HG02943 (cell line): ENCODE measurements around the gene ADARB1.

Experiments used
- ATAC-seq: cut with Tn5 transposase; IDR thresholded peaks from one replicate; pipeline ENCODE4 v1.9.1; 2021; ENCODE audit warnings: mild to moderate bottlenecking, low read depth, moderate library complexity; ENCODE audit not compliant: unreplicated experiment

ADARB1 gene

GRCh38 chr21:45241357-45241756, 167.0 kb downstream of the ADARB1 start:
- no peak for ATAC-seq

DNA sequence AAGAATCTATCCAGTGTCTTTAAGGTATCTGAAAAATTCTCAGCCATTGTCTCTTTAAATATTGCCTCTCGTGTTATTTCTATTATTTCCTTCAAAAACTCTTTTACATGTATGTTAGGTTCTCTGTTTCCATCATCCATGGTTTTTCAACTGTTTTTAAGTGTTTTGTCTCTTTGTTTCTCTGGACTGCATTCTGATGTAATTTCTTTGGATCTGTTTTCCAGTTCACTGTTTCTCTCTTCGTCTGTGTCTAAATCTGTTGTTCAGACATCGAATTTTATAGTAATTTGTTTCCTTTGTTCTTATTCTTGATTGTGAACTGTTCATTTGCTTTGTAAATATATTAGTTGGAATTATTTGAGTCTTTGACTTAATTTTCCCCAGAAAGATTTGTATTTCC, 169.2 kb downstream of the ADARB1 start:
- no peak for ATAC-seq

DNA sequence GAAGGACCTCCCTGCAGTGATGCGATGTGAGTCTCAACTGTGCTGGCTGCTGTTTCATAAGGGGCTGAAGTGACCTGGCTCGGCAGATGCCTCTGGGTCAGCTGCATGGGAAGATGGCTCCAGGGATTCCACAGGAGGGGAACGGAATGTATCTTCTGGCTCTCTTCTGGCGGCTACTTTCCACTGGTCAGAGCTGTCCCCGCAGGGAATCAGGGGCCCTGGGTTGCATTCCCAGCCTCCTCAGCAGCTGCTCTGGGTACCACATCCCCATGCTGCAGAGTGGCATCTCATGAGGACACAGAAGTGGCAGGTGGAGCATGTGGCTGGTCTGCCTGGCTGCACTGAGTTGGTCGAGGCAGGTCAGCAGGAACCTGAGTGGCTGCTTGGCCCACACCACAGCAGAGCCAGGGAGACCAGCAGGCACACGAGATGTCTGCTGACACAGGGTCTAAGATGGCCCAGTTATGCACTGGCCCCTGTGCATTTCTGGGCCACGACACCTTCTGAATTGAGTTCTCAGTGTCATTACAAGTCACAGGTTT, 170.5 kb downstream of the ADARB1 start:
- no peak for ATAC-seq

- ATAC-seq = no peak
These were observed 172.3 kb downstream of the ADARB1 start for GRCh38 chr21:45246386-45247320.

GRCh38 chr21:45248301-45248892, 174.0 kb downstream of the ADARB1 start:
- no peak for ATAC-seq

DNA sequence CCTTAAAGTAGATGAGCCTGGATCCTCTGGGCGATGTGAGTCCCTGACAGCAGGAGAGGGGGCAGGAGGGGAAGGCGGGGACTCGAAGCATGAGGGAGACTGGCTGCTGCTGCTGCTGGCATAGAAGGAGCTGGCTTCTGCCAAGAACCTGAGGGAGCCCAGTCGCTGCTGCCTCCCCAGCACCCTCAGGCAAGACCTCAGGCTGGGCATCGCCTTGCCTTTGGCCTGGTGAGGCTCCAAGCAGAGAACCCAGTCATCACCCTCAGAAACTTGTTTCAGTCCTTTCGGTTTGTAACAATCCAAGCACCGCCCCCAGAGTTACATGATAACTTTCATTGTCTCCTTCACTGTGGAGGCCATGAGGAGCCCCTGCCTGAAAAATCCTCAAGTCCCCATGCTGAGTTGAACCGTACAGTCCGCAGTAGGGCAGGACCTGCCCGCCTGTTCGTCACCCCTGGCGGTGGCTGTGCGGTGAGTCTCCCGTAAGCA, 174.6 kb downstream of the ADARB1 start:
- no peak for ATAC-seq

DNA sequence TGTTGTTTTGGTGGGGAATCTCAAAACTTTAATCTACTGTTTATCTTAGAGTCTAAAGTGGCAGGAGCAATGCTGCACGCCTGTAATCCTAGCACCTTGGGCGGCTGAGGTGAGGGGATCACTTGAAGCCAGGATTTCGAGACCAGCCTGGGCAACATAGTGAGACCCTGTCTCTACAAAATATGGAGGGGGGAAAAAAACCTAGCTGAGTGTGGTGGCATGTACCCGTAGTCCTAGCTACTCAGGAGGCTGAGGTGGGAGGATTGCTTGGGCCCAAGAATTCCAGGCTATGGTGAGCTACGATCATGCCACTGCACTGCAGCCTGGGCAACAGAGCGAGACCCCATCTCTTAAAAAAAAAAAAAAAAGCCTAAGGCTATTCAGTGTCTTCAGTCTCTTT, 175.2 kb downstream of the ADARB1 start:
- ATAC-seq = no peak

DNA sequence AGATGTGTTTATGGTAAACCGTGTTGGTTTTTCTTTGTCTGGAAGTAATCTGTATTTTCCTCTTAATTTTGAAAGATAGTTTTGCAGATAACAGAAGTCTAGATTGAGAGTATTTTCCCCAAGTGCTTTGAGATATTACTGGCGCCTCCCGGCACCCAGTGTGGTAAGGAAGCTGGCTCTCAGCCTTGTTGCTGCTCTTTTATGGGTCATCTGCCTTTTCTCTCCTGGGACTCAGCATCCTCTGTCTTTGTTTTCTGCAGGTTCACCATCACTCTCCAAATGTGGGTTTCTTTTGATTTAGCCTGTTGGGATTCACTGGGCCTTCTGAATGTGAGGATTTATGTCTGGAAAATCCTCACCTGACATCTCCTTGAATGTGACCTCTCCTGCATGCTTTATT, 175.9 kb downstream of the ADARB1 start:
- no peak for ATAC-seq

DNA sequence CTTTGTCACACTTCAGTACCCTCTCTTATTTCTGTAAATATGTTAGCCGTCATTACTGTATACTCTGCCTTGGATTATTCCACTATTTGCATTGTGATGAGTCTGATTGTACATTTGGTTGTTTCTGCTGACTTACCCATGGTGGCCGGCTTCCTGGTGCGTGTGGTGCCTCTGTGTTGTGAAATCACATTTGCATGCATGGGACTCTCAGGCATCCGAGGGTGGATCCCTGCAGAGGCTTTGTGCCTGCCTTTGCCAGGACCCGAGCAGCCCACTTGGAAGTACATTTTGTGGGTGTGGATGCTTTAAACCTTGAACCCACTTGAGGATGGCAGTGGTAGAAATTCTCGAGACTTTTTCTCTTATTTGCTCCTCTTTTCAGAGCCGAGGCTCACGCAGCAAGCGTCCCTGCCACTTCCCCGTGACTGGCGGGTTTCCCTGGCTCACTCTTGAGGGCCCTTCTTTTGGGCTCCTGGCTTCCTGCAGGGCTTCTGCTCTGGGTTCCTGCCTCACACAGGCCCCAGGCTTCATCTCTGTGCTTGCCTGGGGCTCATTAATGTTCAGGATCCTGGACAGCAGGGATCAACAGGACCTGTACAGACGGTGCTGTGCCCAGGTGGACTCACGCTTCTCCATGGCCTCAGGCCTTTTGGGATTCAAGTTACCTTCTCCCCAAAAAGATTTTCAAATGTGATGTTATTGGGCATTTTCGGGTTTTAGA, 176.7 kb downstream of the ADARB1 start:
- no peak for ATAC-seq

DNA sequence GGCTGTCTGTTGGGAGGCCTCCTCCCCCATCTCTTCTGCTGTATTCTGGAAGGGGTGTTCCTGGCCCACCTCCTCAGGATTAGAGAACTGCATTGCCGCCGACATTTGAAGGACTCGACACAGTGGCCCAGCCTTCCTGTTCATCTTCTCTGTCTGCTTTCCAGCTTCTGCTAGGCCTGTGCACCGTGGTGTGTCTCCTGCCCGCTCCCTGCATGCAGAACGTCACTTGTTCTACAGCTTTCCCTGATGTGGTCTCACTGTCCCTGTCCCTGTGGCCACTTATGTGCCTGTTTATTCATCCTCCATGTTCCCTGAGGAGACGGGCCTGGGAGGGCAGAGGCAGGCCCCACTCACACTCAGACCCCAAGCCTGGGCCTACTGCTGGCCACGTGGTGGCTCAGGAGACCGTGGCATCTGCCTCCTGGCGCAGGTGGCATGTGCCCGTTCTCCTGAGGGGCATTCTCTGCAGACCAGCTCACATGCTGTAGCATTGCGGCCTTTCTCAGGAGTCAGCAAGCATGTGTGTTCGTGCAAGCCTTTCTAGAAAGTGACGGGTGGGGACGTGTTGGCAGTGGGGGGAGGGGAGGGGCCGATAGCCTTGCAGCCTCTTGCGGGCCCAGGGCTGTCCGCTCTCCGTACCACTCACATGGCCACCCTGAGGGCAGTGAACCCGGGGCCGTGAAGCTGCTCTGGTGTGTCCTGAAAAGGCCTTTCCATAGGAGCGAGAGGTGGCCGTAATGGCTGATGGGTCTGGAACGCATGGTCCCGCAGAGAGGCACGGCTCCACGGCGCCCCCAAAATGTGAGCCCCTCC, 177.5 kb downstream of the ADARB1 start:
- no peak for ATAC-seq

- ATAC-seq = no peak
These were observed 178.1 kb downstream of the ADARB1 start for GRCh38 chr21:45252448-45252925.

DNA sequence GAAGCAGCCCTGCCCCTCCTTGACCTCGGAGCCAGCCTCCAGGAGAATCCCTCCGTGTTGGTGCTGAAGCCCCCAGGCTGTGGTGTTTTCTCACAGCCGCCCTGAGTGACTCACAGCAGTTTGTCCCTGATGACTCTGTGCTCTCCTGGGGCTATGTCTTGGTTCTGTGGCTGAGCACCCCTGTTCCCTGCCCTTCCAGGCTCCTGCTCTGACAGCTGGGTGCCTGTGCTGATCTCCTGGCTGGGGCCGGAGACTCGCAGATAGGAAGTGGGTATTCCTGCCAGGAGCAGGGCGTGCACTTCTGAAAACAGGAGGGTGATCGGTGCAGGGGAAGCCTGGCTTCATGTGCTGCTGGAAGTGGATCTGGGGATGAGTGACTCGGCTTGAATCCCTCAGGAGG, 178.8 kb downstream of the ADARB1 start:
- ATAC-seq = no peak

GRCh38 chr21:45253633-45254459, 179.5 kb downstream of the ADARB1 start:
- ATAC-seq = no peak

GRCh38 chr21:45254460-45254930, 180.1 kb downstream of the ADARB1 start:
- no peak for ATAC-seq

DNA sequence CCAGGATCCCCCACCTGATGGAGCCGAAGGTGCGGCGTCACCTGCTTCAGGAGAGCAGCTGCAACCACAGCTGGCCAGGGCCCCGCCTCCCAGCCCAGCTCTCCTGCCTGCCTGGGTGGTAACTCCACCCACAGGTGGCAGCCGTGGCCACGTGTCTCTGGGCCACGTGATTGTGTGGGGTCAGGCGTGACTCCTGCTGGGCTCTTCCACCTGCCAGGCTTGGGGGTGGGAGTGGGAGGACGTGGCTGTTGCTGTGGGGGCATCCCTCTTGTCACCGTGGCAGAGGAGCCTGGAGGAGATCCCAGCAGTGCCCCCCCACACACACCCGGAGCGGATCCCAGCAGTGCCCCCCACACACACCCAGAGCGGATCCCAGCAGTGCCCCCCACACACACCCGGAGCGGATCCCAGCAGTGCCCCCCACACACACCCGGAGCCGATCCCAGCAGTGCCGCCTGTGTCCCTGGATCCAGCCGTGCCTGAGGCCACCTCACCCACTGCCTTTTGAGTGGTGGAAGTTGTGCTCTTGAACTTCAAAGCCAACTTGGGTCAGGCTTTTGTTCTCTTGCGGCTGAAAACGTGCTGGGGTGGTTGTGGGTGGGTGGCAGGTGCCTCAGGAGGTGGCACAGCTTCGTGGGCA, 181.1 kb downstream of the ADARB1 start:
- no peak for ATAC-seq

GRCh38 chr21:45256021-45256911, 181.9 kb downstream of the ADARB1 start:
- ATAC-seq = no peak

- ATAC-seq = no peak
These were observed 182.7 kb downstream of the ADARB1 start for GRCh38 chr21:45256912-45257672.
